Progenitor cell of endocrine pancreas (in vitro differentiated cells): ENCODE data around the gene ADAM10. TPM values are rescaled to one million over a fixed set of nuclear protein-coding genes. Genes with fewer than 3 reads are reported as not detected.
A peak's percentile ranks its signal among the peaks of the same experiment; 100 is the strongest.

Source experiments
- DNase-seq: peaks from one replicate; pipeline ENCODE4 v3.0.0; 2021; ENCODE audit warnings: low spot score; ENCODE audit not compliant: unreplicated experiment
- H3K27ac Mint-ChIP-seq: 2 replicates; pipeline ENCODE4 v1.8.0; 2021; ENCODE audit warnings: mild to moderate bottlenecking, moderate library complexity, mixed read lengths
- H3K27me3 Mint-ChIP-seq: 2 replicates; pipeline ENCODE4 v1.8.0; 2021; ENCODE audit warnings: mixed read lengths
- H3K36me3 Mint-ChIP-seq: 2 replicates; pipeline ENCODE4 v1.8.0; 2022; ENCODE audit warnings: mixed read lengths; ENCODE audit not compliant: insufficient read depth
- H3K4me1 Mint-ChIP-seq: 2 replicates; pipeline ENCODE4 v1.8.0; 2021; ENCODE audit warnings: low read depth, mixed read lengths
- H3K4me3 Mint-ChIP-seq: 2 replicates; pipeline ENCODE4 v1.8.0; 2021; ENCODE audit warnings: low read depth, mild to moderate bottlenecking, moderate library complexity, mixed read lengths
- H3K9me3 Mint-ChIP-seq: 2 replicates; pipeline ENCODE4 v1.8.0; 2021; ENCODE audit warnings: low read depth, mixed read lengths
- CTCF ChIP-seq: fragments of 200-600 bp; sonication (generic); IDR thresholded peaks from one replicate; pipeline ENCODE4 v1.5.0; 2021; ENCODE audit warnings: antibody characterized with exemption, mild to moderate bottlenecking; ENCODE audit not compliant: unreplicated experiment
- total RNA-seq: library from RNA; stranded (reverse); gene quantifications from 2 replicates; pipeline ENCODE4 v1.2.1, GENCODE V29; 2021

ADAM10 gene
- total RNA-seq, 1 donor from 2014 or later: 237 TPM

GRCh38 chr15:58734859-58735258, 14.6 kb downstream of the ADAM10 start:
- DNase-seq: no peak
- H3K4me1 Mint-ChIP-seq: peaks cover 18% of the 10 kb centered on the region
- no peak overlapping the region for H3K4me3 Mint-ChIP-seq
- H3K27ac Mint-ChIP-seq: peak overlapping the region; percentile 40
- TF ChIP-seq CTCF: no peak
- H3K27me3 Mint-ChIP-seq: no peaks in the 10 kb centered on the region
- peaks cover 5% of the 10 kb centered on the region for H3K9me3 Mint-ChIP-seq
- H3K36me3 Mint-ChIP-seq: peaks cover 11% of the 10 kb centered on the region

- Mint-ChIP-seq H3K36me3 (peaks cover 14% of the 10 kb centered on the region), H3K27ac (no peak overlapping the region), H3K9me3 (peaks cover 5% of the 10 kb centered on the region), H3K4me3 (no peak overlapping the region), H3K4me1 (peaks cover 12% of the 10 kb centered on the region), H3K27me3 (no peaks in the 10 kb centered on the region)
- DNase-seq: no peak
- TF ChIP-seq CTCF: no peak
These were observed 16.7 kb downstream of the ADAM10 start for GRCh38 chr15:58732625-58733363.

- Mint-ChIP-seq H3K4me1 (peaks cover 9% of the 10 kb centered on the region), H3K27me3 (no peaks in the 10 kb centered on the region), H3K36me3 (peaks cover 14% of the 10 kb centered on the region), H3K4me3 (no peak overlapping the region), H3K9me3 (peaks cover 5% of the 10 kb centered on the region), H3K27ac (no peak overlapping the region)
- DNase-seq: no peak
- TF ChIP-seq CTCF: no peak
These were observed 17.6 kb downstream of the ADAM10 start for GRCh38 chr15:58731756-58732535.

GRCh38 chr15:58726867-58727266, 22.6 kb downstream of the ADAM10 start:
- Mint-ChIP-seq H3K4me1 (peaks cover 5% of the 10 kb centered on the region), H3K4me3 (no peak overlapping the region), H3K36me3 (peaks cover 7% of the 10 kb centered on the region), H3K27me3 (no peaks in the 10 kb centered on the region), H3K9me3 (peaks cover 2% of the 10 kb centered on the region), H3K27ac (no peak overlapping the region)
- TF ChIP-seq CTCF: no peak
- no peak for DNase-seq

GRCh38 chr15:58724466-58724865, 25.0 kb downstream of the ADAM10 start:
- no peaks in the 10 kb centered on the region for H3K27me3 Mint-ChIP-seq
- no peak for TF ChIP-seq CTCF
- peaks cover 8% of the 10 kb centered on the region for H3K36me3 Mint-ChIP-seq
- no peak overlapping the region for H3K4me3 Mint-ChIP-seq
- no peaks in the 10 kb centered on the region for H3K9me3 Mint-ChIP-seq
- DNase-seq: no peak
- peak overlapping the region; percentile 61 for H3K27ac Mint-ChIP-seq
- peaks cover 5% of the 10 kb centered on the region for H3K4me1 Mint-ChIP-seq
